ENCODE measurements around the gene DNASE1L1. TPM values are rescaled to one million over a fixed set of nuclear protein-coding genes. Genes with fewer than 3 reads are reported as not detected.

The DNASE1L1 gene
- total and polyA plus RNA-seq, 2 experiments from 2014 or later: 22.6 to 36.1 TPM

GRCh38 chrX:154355094-154355775, 53.8 kb downstream of the DNASE1L1 start:
- no peak for TF ChIP-seq EZH2phosphoT487 (IDR thresholded peaks at IDR 0.05; ENCODE audit: low read depth, severe bottlenecking, unreplicated experiment)
- Histone ChIP-seq H3K79me2 (no peaks in the 10 kb centered on the region), H3K9me3 (ENCODE audit: low read depth) (no peaks in the 10 kb centered on the region), H4K20me1 (ENCODE audit: insufficient read depth, poor library complexity, severe bottlenecking) (peaks cover 9% of the 10 kb centered on the region), H3K36me3 (replicated peaks; ENCODE audit: insufficient read depth, low read depth) (no peaks in the 10 kb centered on the region), H3K27ac (no peak overlapping the region), H3K9me2 (replicated peaks; ENCODE audit: insufficient read depth) (no peaks in the 10 kb centered on the region), H3K4me1 (ENCODE audit: insufficient read depth) (no peaks in the 10 kb centered on the region), H2AFZ (no peak overlapping the region), H3K4me2 (no peak overlapping the region), H3K27me3 (no peaks in the 10 kb centered on the region), H3K4me3 (no peak overlapping the region)
- 89% methylated on average over 22 of the region's 30 CpGs for WGBS (ENCODE audit: low lambda C conversion rate, missing lambda C conversion rate)
- no peak for DNase-seq (ENCODE audit: low spot score)

DNA sequence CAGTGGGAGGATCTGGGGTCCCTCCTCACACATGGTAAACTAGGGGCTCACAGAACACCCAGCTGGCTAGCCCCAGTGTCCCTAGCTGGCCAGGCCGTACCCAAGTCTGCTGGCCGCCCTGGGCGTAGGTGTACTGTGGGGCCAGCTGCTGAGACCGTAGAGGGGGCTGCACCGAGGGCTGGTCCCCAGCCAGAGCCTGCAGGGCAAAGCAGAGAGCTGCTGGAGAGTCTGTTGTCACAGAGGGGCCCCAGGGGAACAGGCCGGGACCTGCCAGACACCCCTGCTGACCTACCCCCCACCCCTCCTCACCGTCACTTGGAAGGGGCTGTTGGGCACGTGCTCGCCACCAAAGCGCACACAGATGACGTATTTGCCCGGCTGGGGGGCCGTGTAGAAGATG, 54.5 kb downstream of the DNASE1L1 start:
- no peaks in the 10 kb centered on the region for H3K79me2 ChIP-seq
- H3K4me1 ChIP-seq (ENCODE audit: insufficient read depth): no peaks in the 10 kb centered on the region
- TF ChIP-seq EZH2phosphoT487 (IDR thresholded peaks at IDR 0.05; ENCODE audit: low read depth, severe bottlenecking, unreplicated experiment) (no peak), EZH2 (IDR thresholded peaks at IDR 0.05; ENCODE audit: borderline replicate concordance) (no peak)
- TF ChIP-seq, protein P1, sequence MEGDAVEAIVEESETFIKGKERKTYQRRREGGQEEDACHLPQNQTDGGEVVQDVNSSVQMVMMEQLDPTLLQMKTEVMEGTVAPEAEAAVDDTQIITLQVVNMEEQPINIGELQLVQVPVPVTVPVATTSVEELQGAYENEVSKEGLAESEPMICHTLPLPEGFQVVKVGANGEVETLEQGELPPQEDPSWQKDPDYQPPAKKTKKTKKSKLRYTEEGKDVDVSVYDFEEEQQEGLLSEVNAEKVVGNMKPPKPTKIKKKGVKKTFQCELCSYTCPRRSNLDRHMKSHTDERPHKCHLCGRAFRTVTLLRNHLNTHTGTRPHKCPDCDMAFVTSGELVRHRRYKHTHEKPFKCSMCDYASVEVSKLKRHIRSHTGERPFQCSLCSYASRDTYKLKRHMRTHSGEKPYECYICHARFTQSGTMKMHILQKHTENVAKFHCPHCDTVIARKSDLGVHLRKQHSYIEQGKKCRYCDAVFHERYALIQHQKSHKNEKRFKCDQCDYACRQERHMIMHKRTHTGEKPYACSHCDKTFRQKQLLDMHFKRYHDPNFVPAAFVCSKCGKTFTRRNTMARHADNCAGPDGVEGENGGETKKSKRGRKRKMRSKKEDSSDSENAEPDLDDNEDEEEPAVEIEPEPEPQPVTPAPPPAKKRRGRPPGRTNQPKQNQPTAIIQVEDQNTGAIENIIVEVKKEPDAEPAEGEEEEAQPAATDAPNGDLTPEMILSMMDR (IDR thresholded peaks at IDR 0.05; ENCODE audit: poor library complexity): no peak
- no peak overlapping the region for H3K4me3 ChIP-seq
- H3K27me3 ChIP-seq: no peaks in the 10 kb centered on the region
- H3K9me2 ChIP-seq (replicated peaks; ENCODE audit: insufficient read depth): no peaks in the 10 kb centered on the region
- WGBS (ENCODE audit: low lambda C conversion rate, missing lambda C conversion rate): 88% methylated on average over 13 of the region's 13 CpGs
- H3K36me3 ChIP-seq (replicated peaks; ENCODE audit: insufficient read depth, low read depth): no peaks in the 10 kb centered on the region
- H4K20me1 ChIP-seq (ENCODE audit: insufficient read depth, poor library complexity, severe bottlenecking): peaks cover 9% of the 10 kb centered on the region
- no peak overlapping the region for H2AFZ ChIP-seq
- DNase-seq (ENCODE audit: low spot score): no peak
- H3K9me3 ChIP-seq (ENCODE audit: low read depth): no peaks in the 10 kb centered on the region
- H3K27ac ChIP-seq: no peak overlapping the region
- no peak overlapping the region for H3K4me2 ChIP-seq

GRCh38 chrX:154354013-154354412, 55.0 kb downstream of the DNASE1L1 start:
- Histone ChIP-seq H3K27ac (no peak overlapping the region), H3K9me3 (ENCODE audit: low read depth) (no peaks in the 10 kb centered on the region), H3K4me2 (no peak overlapping the region), H3K4me1 (ENCODE audit: insufficient read depth) (no peaks in the 10 kb centered on the region), H3K9me2 (replicated peaks; ENCODE audit: insufficient read depth) (no peaks in the 10 kb centered on the region), H4K20me1 (ENCODE audit: insufficient read depth, poor library complexity, severe bottlenecking) (peaks cover 9% of the 10 kb centered on the region), H3K79me2 (no peaks in the 10 kb centered on the region), H3K36me3 (replicated peaks; ENCODE audit: insufficient read depth, low read depth) (no peaks in the 10 kb centered on the region), H3K27me3 (no peaks in the 10 kb centered on the region), H2AFZ (no peak overlapping the region), H3K4me3 (no peak overlapping the region)
- WGBS (ENCODE audit: low lambda C conversion rate, missing lambda C conversion rate): 92% methylated on average over 13 of the region's 14 CpGs
- no peak for DNase-seq (ENCODE audit: low spot score)
- TF ChIP-seq, protein P1 (IDR thresholded peaks at IDR 0.05; ENCODE audit: poor library complexity): no peak
- TF ChIP-seq EZH2phosphoT487 (IDR thresholded peaks at IDR 0.05; ENCODE audit: low read depth, severe bottlenecking, unreplicated experiment): no peak
- no peak for TF ChIP-seq EZH2 (IDR thresholded peaks at IDR 0.05; ENCODE audit: borderline replicate concordance)

DNA sequence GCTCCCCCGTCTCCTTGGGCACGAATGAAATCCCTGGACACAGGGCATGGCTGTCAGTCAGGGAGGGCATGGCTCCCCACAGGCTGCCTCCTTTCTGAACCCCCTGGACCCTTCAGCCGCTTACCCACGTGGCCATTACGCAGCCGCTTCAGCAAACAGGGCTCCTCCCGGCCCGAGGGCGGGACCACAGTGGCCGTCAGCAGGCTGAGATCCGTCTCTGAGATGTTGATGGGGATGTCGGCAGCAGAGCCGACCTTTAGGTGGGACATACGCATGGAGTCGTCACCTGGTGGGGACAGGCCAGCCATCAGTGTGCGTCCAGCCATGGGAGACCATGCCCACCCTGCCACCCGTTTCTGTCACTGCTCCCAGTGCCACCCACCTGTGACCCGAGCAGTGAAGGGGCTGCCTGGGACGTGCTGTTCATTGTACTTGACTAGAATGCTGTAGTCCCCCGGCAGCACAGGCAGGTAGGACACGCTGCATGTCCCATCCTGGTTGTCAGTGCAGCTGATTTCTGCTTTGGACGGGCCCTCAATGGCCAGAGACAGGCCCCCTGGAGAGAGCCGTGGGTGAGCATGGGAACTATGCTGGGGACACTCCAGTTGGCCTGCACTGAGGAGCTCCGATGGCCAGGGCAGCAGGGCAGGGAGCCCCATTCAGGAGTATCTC, 55.7 kb downstream of the DNASE1L1 start:
- Histone ChIP-seq H3K36me3 (replicated peaks; ENCODE audit: insufficient read depth, low read depth) (no peaks in the 10 kb centered on the region), H3K9me2 (replicated peaks; ENCODE audit: insufficient read depth) (no peaks in the 10 kb centered on the region), H3K79me2 (no peaks in the 10 kb centered on the region), H4K20me1 (ENCODE audit: insufficient read depth, poor library complexity, severe bottlenecking) (peaks cover 9% of the 10 kb centered on the region), H3K27me3 (no peaks in the 10 kb centered on the region), H3K9me3 (ENCODE audit: low read depth) (no peaks in the 10 kb centered on the region), H2AFZ (no peak overlapping the region), H3K4me1 (ENCODE audit: insufficient read depth) (no peaks in the 10 kb centered on the region), H3K27ac (no peak overlapping the region), H3K4me2 (no peak overlapping the region), H3K4me3 (no peak overlapping the region)
- 90% methylated on average over 24 of the region's 24 CpGs for WGBS (ENCODE audit: low lambda C conversion rate, missing lambda C conversion rate)
- DNase-seq (ENCODE audit: low spot score): no peak
- TF ChIP-seq, protein P1 (IDR thresholded peaks at IDR 0.05; ENCODE audit: poor library complexity): no peak
